Subcutaneous abdominal adipose tissue (tissue), 5 donors: ENCODE measurements around the gene KRT8.
"Not testable (repeated sequence)": the region's sequence is repeated elsewhere in the genome, so short reads cannot be mapped to it uniquely, and the experiment has no call there.

ENCODE experiments used
- H3K27ac ChIP-seq: one replicate; pipeline ENCODE4 v1.7.0; 2013; ENCODE audit warnings: low read depth, mild to moderate bottlenecking, inconsistent platforms, low read length, moderate library complexity
- H3K27me3 ChIP-seq, 5 donors: one replicate each; pipeline ENCODE4 v1.7.0; 2013; ENCODE audit warnings: low read length in 5 of 5, inconsistent platforms in 1 of 5; ENCODE audit not compliant: control insufficient read depth in 5 of 5, insufficient read depth in 4 of 5
- H3K36me3 ChIP-seq, 5 donors: one replicate each; pipeline ENCODE4 v1.7.0; 2013; ENCODE audit warnings: low read length in 5 of 5; ENCODE audit not compliant: control insufficient read depth in 5 of 5, insufficient read depth in 5 of 5
- H3K4me1 ChIP-seq, 5 donors: one replicate each; pipeline ENCODE4 v1.7.0; 2013; ENCODE audit warnings: low read length in 5 of 5, mild to moderate bottlenecking in 3 of 5, moderate library complexity in 1 of 5; ENCODE audit not compliant: control insufficient read depth in 5 of 5, insufficient read depth in 5 of 5
- H3K4me3 ChIP-seq, 5 donors: one replicate each; pipeline ENCODE4 v1.7.0; 2013; ENCODE audit warnings: low read length in 5 of 5, low read depth in 1 of 5
- H3K9ac ChIP-seq, 5 donors: one replicate each; pipeline ENCODE4 v1.7.0; 2013; ENCODE audit warnings: low read length in 5 of 5, mild to moderate bottlenecking in 4 of 5, moderate library complexity in 3 of 5
- H3K9me3 ChIP-seq, 5 donors: one replicate each; pipeline ENCODE4 v1.7.0; 2013; ENCODE audit warnings: low read length in 5 of 5; ENCODE audit not compliant: control insufficient read depth in 5 of 5
- donor health status: healthy.
- donor health status: healthy.
- donor health status: healthy.
- donor health status: healthy.
- donor health status: healthy.

KRT8 gene

GRCh38 chr12:52904509-52905300 lies at the start of gene KRT8:
Gene KRT8, minus strand, starts transcription at chr12:52905076. Its CDS starts 95 bp downstream, at chr12:52904981.
- peak within 1 kb of the TSS; percentile 75 for H3K27ac ChIP-seq
- not testable (repeated sequence) for H3K36me3 ChIP-seq, H3K27me3 ChIP-seq, H3K9me3 ChIP-seq
- peak within 1 kb of the TSS in 3 of 5 donors; percentile 26 to 78 (median 56) for H3K9ac ChIP-seq
- peak within 1 kb of the TSS in 3 of 5 donors; percentile 17 to 51 (median 36) for H3K4me3 ChIP-seq
- peaks cover 0 to 39% (median 28%) of the 10 kb centered on the region in 5 donors for H3K4me1 ChIP-seq

DNA sequence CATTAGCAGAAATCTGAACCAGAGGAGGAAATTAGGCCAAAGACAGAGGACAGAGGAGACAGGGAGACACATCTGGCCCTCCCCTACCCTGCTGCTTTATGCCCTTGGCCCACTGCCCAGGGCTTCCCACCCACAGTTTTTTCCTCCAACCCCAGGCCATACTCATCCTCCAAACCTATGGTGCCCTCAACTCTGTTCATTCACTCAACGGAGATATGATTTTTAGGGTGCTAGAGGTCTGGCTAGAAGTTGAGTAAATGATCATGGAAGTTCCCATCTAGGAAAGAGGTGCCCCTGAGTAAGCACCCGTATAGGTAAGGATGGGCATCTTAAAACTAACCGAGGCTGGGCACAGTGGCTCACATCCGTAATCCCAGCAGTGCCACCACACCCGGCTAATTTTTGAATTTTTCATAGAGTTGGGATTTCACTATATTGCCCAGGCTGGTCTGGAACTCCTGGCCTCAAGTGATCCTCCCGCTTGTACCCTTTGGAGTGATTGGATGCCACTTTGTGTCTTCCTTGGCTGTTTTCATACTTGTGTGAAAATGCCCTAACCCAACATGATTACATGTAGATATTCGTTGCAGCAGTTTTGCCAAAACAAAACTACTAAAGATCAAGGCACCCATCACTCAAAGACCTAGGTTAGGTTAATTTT lies 48.4 kb upstream of the KRT8 start:
- peaks cover 0 to 15% (median 4%) of the 10 kb centered on the region in 5 donors for H3K4me1 ChIP-seq
- no peaks in the 10 kb centered on the region for H3K36me3 ChIP-seq
- H3K9ac ChIP-seq, result no peak overlapping the region
- H3K27me3 ChIP-seq, result peaks cover 2 to 9% (median 8%) of the 10 kb centered on the region in 5 donors
- no peaks in the 10 kb centered on the region for H3K9me3 ChIP-seq
- no peak overlapping the region for H3K27ac ChIP-seq
- H3K4me3 ChIP-seq, result no peak overlapping the region

GRCh38 chr12:52952076-52952801 lies 47.4 kb upstream of the KRT8 start:
- Histone ChIP-seq H3K4me1 (peaks cover 0 to 15% (median 4%) of the 10 kb centered on the region in 5 donors), H3K9me3 (no peaks in the 10 kb centered on the region), H3K27me3 (peaks cover 2 to 9% (median 8%) of the 10 kb centered on the region in 5 donors), H3K27ac (no peak overlapping the region), H3K4me3 (no peak overlapping the region), H3K36me3 (no peaks in the 10 kb centered on the region), H3K9ac (no peak overlapping the region)

DNA sequence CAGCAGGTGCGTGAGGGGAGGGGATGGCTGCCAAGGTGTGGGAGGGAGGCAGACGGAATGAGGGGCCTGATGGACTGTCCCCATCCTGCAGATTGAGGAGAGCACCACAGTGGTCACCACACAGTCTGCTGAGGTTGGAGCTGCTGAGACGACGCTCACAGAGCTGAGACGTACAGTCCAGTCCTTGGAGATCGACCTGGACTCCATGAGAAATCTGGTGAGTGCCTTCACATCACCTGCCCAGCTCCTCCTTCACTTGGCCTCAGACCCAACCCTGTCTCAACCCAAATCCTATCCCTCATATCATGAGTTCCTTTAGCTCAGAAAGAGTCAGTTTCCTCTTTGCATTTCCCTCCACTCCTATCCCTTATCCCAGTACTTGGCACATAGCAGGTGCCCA lies 46.8 kb upstream of the KRT8 start:
- Histone ChIP-seq H3K4me1 (peaks cover 0 to 15% (median 4%) of the 10 kb centered on the region in 5 donors), H3K9me3 (no peaks in the 10 kb centered on the region), H3K9ac (no peak overlapping the region), H3K36me3 (no peaks in the 10 kb centered on the region), H3K27ac (no peak overlapping the region), H3K4me3 (no peak overlapping the region), H3K27me3 (peaks cover 2 to 9% (median 8%) of the 10 kb centered on the region in 5 donors)

DNA sequence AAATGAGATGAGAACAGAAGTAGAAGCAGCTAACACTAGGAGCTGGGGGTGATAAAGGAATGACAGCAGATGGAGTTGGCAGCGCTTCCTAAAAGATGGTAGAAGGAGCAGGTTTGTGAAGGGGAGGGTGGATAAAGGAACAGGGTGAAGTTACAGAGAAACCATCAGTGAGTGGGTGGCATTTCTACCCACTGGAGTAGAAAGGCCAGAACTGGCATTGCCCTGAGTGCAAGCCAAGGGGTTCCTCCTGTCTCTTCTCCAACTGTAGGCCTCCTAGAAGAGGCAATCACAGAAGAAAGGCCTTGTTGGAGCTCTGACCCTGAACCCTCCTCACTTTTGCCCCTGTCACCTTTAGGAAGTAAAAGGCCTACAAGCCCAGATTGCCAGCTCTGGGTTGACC lies 46.2 kb upstream of the KRT8 start:
- Histone ChIP-seq H3K36me3 (no peaks in the 10 kb centered on the region), H3K27me3 (peaks cover 2 to 9% (median 8%) of the 10 kb centered on the region in 5 donors), H3K27ac (no peak overlapping the region), H3K4me3 (no peak overlapping the region), H3K9ac (no peak overlapping the region), H3K4me1 (peaks cover 0 to 15% (median 4%) of the 10 kb centered on the region in 5 donors), H3K9me3 (no peaks in the 10 kb centered on the region)

GRCh38 chr12:52950553-52950952 lies 45.7 kb upstream of the KRT8 start:
- Histone ChIP-seq H3K9me3 (no peaks in the 10 kb centered on the region), H3K9ac (no peak overlapping the region), H3K36me3 (no peaks in the 10 kb centered on the region), H3K27ac (no peak overlapping the region), H3K27me3 (peaks cover 2 to 9% (median 8%) of the 10 kb centered on the region in 5 donors), H3K4me1 (peaks cover 0 to 15% (median 4%) of the 10 kb centered on the region in 5 donors), H3K4me3 (no peak overlapping the region)

DNA sequence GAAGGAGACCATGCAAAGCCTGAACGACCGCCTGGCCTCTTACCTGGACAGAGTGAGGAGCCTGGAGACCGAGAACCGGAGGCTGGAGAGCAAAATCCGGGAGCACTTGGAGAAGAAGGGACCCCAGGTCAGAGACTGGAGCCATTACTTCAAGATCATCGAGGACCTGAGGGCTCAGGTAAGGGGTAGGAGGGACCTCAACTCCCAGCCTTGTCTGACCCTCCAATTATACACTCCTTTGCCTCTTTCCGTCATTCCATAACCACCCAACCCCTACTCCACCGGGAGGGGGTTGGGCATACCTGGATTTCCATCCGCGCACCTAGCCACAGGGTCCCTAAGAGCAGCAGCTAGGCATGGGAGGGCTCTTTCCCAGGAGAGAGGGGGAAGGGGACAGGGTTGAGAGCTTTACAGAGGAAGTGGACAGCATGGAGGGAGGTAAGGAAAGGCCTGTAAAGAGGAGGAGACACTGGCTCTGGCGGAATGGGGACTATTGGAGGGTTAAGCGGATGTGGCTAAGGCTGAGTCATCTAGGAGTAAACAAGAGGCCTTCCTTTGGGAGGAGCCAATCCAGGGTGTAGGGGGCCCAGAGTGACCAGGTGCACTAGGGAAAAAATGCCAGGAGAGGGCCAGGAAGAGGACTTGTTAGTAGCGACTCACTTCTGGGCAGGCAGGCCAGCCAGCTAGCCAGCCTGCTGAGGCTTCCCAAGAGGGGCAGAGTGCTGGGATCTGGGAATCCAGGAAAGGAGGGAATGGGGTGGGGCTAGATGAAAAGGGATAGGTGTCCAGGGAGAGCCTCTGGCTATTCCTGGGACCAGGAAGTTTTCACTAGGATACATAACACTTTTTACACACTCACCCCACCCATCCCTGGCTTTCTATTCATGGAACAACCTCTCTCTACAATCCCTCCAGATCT lies 44.8 kb upstream of the KRT8 start:
- Histone ChIP-seq H3K27ac (no peak overlapping the region), H3K9ac (no peak overlapping the region), H3K4me3 (peak overlapping the region; percentile 47 to 58 (median 49))

DNA sequence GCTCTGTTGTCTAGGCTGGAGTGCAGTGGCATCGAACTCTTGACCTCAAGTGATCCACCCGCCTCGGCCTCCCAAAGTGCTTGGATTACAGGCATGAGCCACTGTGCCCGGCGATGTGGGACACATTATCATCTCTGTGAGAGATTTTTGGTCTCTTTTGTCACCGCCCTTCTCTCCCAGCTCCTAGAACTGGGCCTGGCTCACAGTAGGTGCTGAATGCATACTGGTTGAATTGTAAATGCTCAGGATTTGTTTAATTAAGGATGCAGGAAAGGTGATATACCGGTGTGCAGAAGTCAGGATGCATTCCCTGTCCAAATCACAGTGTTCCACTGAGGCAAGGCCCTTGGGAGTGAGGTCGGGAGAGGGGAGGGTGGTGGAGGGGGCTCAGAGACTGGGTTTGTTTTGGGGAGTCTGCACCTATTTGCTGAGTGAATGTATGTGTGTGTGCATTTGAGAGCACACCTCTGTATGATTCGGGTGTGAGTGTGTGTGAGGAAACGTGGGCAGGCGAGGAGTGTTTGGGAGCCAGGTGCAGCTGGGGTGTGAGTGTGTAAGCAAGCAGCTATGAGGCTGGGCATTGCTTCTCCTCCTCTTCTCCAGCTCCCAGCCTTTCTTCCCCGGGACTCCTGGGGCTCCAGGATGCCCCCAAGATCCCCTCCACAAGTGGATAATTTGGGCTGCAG lies 43.0 kb upstream of the KRT8 start:
- H3K9me3 ChIP-seq, result no peaks in the 10 kb centered on the region
- no peak overlapping the region for H3K27ac ChIP-seq
- peaks cover 2 to 9% (median 8%) of the 10 kb centered on the region in 5 donors for H3K27me3 ChIP-seq
- no peaks in the 10 kb centered on the region for H3K36me3 ChIP-seq
- H3K4me3 ChIP-seq, result no peak overlapping the region
- H3K4me1 ChIP-seq, result peaks cover 0 to 15% (median 4%) of the 10 kb centered on the region in 5 donors
- no peak overlapping the region for H3K9ac ChIP-seq

More for the DNA sequence above, 44.8 kb upstream of the KRT8 start:
- no peaks in the 10 kb centered on the region for H3K9me3 ChIP-seq
- no peaks in the 10 kb centered on the region for H3K36me3 ChIP-seq
- peaks cover 2 to 9% (median 8%) of the 10 kb centered on the region in 5 donors for H3K27me3 ChIP-seq
- peaks cover 0 to 15% (median 4%) of the 10 kb centered on the region in 5 donors for H3K4me1 ChIP-seq
